A549 treated with Hydrocortisone at 1 μM for 4 hours (cell line): Measurements from ENCODE around the gene CLIC2. TPM values are rescaled to one million over a fixed set of nuclear protein-coding genes. Genes with fewer than 3 reads are reported as not detected.

Experiments
- total RNA-seq: library from RNA; stranded (reverse); fragments of 200-300 nt; extraction: Qiagen RNA extraction; gene quantifications from 5 replicates; pipeline ENCODE4 v1.2.3, GENCODE V29; 2022

Gene CLIC2
- 0.03 to 0.20 TPM (median 0.18 TPM) in 5 replicates for total RNA-seq

GRCh38 chrX:155334486-155335336, at the start of gene CLIC2:
CLIC2 (minus strand) TSS chrX:155334614; CDS start chrX:155334427, 187 bp downstream.

GRCh38 chrX:155381843-155382528, 47.6 kb upstream of the CLIC2 start, which contains the start of gene F8A2:
F8A2 (plus strand) TSS chrX:155382095; CDS start chrX:155382115, 20 bp downstream.

GRCh38 chrX:155263854-155264628, 70.4 kb downstream of the CLIC2 start, which contains the start of gene RAB39B:
RAB39B (minus strand) TSS chrX:155264491; CDS start chrX:155264288, 203 bp downstream.

Other genes with a start within 250 kb of the CLIC2 start
- gene VBP1, start 118.2 kb downstream of the CLIC2 start, total RNA-seq, result 47.0 to 62.0 TPM (median 51.5 TPM) in 5 replicates
- 0.65 to 0.93 TPM (median 0.73 TPM) in 5 replicates for gene RAB39B, start 70.1 kb downstream of the CLIC2 start, total RNA-seq
- not detected in 5 replicates for gene F8A2, start 47.5 kb upstream of the CLIC2 start, total RNA-seq
- gene F8A3, start 124.0 kb upstream of the CLIC2 start, total RNA-seq, result 0.53 to 1.2 TPM (median 0.91 TPM) in 5 replicates